SJCRH30 (cell line): ENCODE measurements around the gene VPREB1. TPM values are rescaled to one million over a fixed set of nuclear protein-coding genes. Genes with fewer than 3 reads are reported as not detected.

Source experiments
- DNase-seq, 2 experiments: peaks; one replicate each; pipeline ENCODE4 v3.0.0-alpha.2; 2015 to 2020
- H3K27ac ChIP-seq: fragments of 250-450 bp; sonication (Bioruptor Pico); 2 replicates; pipeline ENCODE4 v1.5.1; 2020; ENCODE audit warnings: mild to moderate bottlenecking, moderate library complexity
- H3K27me3 ChIP-seq: fragments of 250-450 bp; sonication (Bioruptor Pico); 2 replicates; pipeline ENCODE4 v1.5.1; 2020; ENCODE audit warnings: mild to moderate bottlenecking, moderate library complexity
- H3K36me3 ChIP-seq: fragments of 250-450 bp; sonication (Bioruptor Pico); 2 replicates; pipeline ENCODE4 v1.5.1; 2020; ENCODE audit warnings: mild to moderate bottlenecking, moderate library complexity
- H3K4me1 ChIP-seq: fragments of 250-450 bp; sonication (Bioruptor Pico); 2 replicates; pipeline ENCODE4 v1.5.1; 2020; ENCODE audit warnings: mild to moderate bottlenecking, moderate library complexity
- H3K4me3 ChIP-seq: fragments of 250-450 bp; sonication (Bioruptor Pico); 2 replicates; pipeline ENCODE4 v1.5.1; 2020; ENCODE audit warnings: mild to moderate bottlenecking, moderate library complexity
- H3K9me3 ChIP-seq: fragments of 250-450 bp; sonication (Bioruptor Pico); replicated peaks from 2 replicates; pipeline ENCODE4 v1.5.1; 2020; ENCODE audit warnings: mild to moderate bottlenecking, moderate library complexity
- total RNA-seq: library from RNA; depleted of rRNA; stranded (reverse); fragments of >200 nt; shearing (Covaris generic); gene quantifications from 2 replicates; pipeline ENCODE4 v1.2.3, GENCODE V29; 2014; rRNA removed

VPREB1 gene, protein sequence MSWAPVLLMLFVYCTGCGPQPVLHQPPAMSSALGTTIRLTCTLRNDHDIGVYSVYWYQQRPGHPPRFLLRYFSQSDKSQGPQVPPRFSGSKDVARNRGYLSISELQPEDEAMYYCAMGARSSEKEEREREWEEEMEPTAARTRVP
- not detected in 2 replicates for total RNA-seq

DNA sequence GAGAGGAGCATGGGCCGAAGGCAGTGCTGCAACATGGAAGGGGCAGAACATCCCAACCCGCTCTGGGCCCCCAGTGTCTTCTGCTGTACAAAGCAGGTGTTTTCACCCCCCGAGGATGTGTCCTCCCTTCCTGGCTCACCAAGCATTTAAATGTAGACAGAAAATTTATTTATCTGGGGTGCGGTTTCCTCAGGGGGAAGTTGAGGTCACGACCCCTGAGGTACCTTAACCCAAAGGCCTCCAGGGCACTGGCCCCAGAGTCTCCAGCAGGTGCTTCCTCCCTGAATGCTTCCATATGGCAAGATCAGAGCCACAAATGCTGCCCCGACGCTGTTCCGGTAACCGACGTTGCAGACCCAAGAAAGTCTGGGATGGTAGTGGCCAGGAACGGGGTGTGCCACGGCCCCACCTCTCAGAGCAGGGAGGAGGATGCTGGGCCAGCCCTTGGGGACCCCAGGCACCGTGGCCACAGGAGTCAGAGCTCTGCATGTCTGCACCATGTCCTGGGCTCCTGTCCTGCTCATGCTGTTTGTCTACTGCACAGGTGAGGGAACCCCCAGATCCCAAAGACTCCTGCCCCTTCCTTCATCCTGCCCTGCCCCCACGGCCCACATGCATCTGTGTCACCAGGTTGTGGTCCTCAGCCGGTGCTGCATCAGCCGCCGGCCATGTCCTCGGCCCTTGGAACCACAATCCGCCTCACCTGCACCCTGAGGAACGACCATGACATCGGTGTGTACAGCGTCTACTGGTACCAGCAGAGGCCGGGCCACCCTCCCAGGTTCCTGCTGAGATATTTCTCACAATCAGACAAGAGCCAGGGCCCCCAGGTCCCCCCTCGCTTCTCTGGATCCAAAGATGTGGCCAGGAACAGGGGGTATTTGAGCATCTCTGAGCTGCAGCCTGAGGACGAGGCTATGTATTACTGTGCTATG, at the start of gene VPREB1:
Gene VPREB1, plus strand, starts transcription at position 471 of the 935 bp plus-strand sequence. Its CDS starts 28 bp downstream, at position 499.
- Histone ChIP-seq H3K4me1 (peaks cover 29% of the 10 kb centered on the region), H3K36me3 (no peaks in the 10 kb centered on the region), H3K27me3 (peaks cover 4% of the 10 kb centered on the region; the same call in 1 of the 2 replicates), H3K27ac (no peak within 1 kb of the TSS), H3K9me3 (no peaks in the 10 kb centered on the region), H3K4me3 (no peak within 1 kb of the TSS)
- DNase-seq = no peak

- DNase-seq = no peak
- Histone ChIP-seq H3K27ac (no peak overlapping the region), H3K36me3 (no peaks in the 10 kb centered on the region), H3K4me3 (no peak overlapping the region), H3K9me3 (0 out of 2 replicates have a peak, but pooled peaks cover 3% of the 10 kb centered on the region), H3K4me1 (no peaks in the 10 kb centered on the region), H3K27me3 (no peaks in the 10 kb centered on the region; the same call in 1 of the 2 replicates)
Observed at GRCh38 chr22:22194931-22195264, 49.7 kb upstream of the VPREB1 start.

GRCh38 chr22:22195265-22196017, 49.1 kb upstream of the VPREB1 start:
- H3K9me3 ChIP-seq = 0 out of 2 replicates have a peak, but pooled peaks cover 3% of the 10 kb centered on the region
- DNase-seq = peak; percentile 62 to 79
- H3K36me3 ChIP-seq = no peaks in the 10 kb centered on the region
- H3K4me3 ChIP-seq = no peak overlapping the region
- no peaks in the 10 kb centered on the region for H3K4me1 ChIP-seq
- H3K27me3 ChIP-seq = no peaks in the 10 kb centered on the region; the same call in 1 of the 2 replicates
- H3K27ac ChIP-seq = no peak overlapping the region

DNA sequence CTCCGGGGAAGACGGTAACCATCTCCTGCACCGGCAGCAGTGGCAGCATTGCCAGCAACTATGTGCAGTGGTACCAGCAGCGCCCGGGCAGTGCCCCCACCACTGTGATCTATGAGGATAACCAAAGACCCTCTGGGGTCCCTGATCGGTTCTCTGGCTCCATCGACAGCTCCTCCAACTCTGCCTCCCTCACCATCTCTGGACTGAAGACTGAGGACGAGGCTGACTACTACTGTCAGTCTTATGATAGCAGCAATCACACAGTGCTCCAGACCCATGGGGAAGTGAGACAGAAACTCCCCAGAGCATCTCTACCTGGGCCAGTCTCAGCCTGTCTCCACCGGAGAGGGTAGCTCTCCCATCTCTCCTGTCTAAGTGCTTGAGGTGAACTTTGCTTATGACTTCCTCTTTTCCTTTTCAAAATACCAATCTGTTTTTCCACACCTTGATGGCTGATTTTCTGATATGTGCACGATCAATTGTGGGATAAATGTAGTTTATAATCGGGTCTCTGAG, 48.5 kb upstream of the VPREB1 start:
- DNase-seq = no peak
- Histone ChIP-seq H3K36me3 (no peaks in the 10 kb centered on the region), H3K9me3 (0 out of 2 replicates have a peak, but pooled peaks cover 3% of the 10 kb centered on the region), H3K27ac (no peak overlapping the region), H3K27me3 (no peaks in the 10 kb centered on the region; the same call in 1 of the 2 replicates), H3K4me1 (no peaks in the 10 kb centered on the region), H3K4me3 (no peak overlapping the region)

- Histone ChIP-seq H3K27me3 (no peaks in the 10 kb centered on the region; the same call in 1 of the 2 replicates), H3K27ac (no peak overlapping the region), H3K9me3 (0 out of 2 replicates have a peak, but pooled peaks cover 3% of the 10 kb centered on the region), H3K4me1 (peaks cover 6% of the 10 kb centered on the region), H3K36me3 (no peaks in the 10 kb centered on the region), H3K4me3 (no peak overlapping the region)
- DNase-seq = no peak
Observed at GRCh38 chr22:22196833-22197477, 47.6 kb upstream of the VPREB1 start.

GRCh38 chr22:22197993-22198402, 46.6 kb upstream of the VPREB1 start:
- H3K27me3 ChIP-seq = no peaks in the 10 kb centered on the region; the same call in 1 of the 2 replicates
- no peak for DNase-seq
- 0 out of 2 replicates have a peak, but pooled peaks cover 3% of the 10 kb centered on the region for H3K9me3 ChIP-seq
- no peak overlapping the region for H3K27ac ChIP-seq
- no peak overlapping the region for H3K4me3 ChIP-seq
- peaks cover 10% of the 10 kb centered on the region for H3K4me1 ChIP-seq
- H3K36me3 ChIP-seq = no peaks in the 10 kb centered on the region

- Histone ChIP-seq H3K4me3 (no peak overlapping the region), H3K36me3 (no peaks in the 10 kb centered on the region), H3K27ac (no peak overlapping the region), H3K9me3 (no peaks in the 10 kb centered on the region), H3K27me3 (no peaks in the 10 kb centered on the region; the same call in 1 of the 2 replicates), H3K4me1 (peaks cover 10% of the 10 kb centered on the region)
- DNase-seq = no peak
Observed at GRCh38 chr22:22198751-22199150, 45.8 kb upstream of the VPREB1 start.

DNA sequence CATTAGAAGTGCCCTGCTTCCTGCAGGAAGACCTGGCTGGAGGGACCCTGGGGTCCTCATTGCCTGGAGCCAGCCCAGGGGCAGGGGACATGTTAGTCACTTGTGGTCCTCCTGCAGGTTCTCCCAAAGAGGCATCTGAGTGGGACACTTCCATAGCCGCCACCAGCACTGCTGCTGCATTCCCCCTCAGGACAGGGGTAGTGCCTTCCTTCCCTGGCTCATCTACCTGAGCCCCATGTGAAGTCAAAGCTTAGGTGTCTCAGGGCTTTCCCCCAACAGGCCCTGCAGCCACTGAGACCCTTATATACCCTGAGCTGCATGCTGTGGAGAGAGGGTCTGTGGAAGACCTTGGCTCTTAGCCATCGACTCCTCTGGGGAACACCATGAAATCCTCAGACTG, 45.0 kb upstream of the VPREB1 start:
- H3K27ac ChIP-seq = no peak overlapping the region
- DNase-seq = no peak
- H3K9me3 ChIP-seq = no peaks in the 10 kb centered on the region
- H3K27me3 ChIP-seq = no peaks in the 10 kb centered on the region; the same call in 1 of the 2 replicates
- peaks cover 10% of the 10 kb centered on the region for H3K4me1 ChIP-seq
- H3K36me3 ChIP-seq = no peaks in the 10 kb centered on the region
- H3K4me3 ChIP-seq = no peak overlapping the region

DNA sequence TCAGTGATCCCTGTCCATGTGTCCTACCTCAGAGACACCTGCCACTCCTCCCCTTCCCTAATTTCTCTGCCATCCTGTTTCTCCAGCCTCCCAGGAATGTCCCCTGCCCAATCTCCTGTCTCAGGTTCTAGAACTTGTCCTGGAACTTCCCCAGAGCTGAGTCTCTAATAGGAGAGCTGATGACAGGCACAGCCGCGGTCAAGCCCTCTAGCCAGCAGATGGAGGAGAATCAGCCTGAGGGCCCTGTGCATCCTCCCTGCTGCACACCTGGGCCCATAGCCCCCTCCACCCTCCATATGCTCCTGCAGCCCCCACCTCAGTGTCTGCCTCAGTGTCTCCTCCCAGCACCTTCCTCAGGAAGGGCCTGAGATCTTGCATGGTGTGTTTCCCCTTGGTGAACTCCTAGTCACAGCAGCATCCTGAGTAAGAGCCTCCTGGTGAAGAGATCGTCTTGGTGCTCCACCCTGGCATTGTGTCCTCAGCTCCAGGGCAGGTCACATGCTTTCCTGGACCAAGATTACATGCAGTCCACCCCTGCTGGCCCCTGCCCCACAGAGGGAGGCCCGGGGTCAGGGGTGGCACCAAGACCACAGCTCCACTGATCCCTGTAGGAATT, 43.9 kb upstream of the VPREB1 start:
- no peak overlapping the region for H3K27ac ChIP-seq
- peaks cover 10% of the 10 kb centered on the region for H3K4me1 ChIP-seq
- H3K36me3 ChIP-seq = no peaks in the 10 kb centered on the region
- no peak overlapping the region for H3K4me3 ChIP-seq
- no peaks in the 10 kb centered on the region; the same call in 1 of the 2 replicates for H3K27me3 ChIP-seq
- H3K9me3 ChIP-seq = no peaks in the 10 kb centered on the region
- DNase-seq = no peak

DNA sequence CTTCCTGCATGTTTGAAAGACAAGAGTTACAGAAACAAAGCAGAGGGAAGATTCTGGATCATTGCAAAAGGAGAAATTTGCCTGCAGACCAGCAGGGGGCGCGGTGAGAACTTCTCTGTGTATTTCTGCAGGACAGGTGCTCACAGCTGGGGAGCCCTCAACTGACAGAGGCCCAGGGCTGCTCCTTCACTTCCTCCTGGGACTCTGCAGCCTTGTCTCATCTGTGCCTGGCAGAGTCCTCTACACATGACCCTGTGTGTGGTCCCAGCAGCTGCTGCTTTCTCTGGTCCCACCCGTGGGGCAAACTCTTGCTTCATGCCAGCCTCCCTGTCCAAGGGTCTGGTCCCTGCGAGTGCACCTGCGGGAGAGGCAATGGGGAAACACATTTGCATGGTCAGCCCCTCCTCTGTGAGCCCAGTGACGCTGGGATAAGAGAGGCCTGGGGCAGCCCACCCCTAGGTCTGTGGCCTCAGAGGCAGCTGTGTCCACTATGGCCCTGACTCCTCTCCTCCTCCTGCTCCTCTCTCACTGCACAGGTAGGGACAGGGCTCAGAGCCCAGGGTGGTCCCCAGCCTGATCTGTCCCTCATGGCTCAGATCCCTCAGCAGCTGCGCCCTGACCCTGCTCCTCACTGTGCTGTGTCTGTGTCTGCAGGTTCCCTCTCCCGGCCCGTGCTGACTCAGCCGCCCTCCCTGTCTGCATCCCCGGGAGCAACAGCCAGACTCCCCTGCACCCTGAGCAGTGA, 43.2 kb upstream of the VPREB1 start:
- Histone ChIP-seq H3K36me3 (no peaks in the 10 kb centered on the region), H3K27me3 (no peaks in the 10 kb centered on the region; the same call in 1 of the 2 replicates), H3K4me3 (no peak overlapping the region), H3K4me1 (peaks cover 10% of the 10 kb centered on the region), H3K27ac (peak overlapping the region; percentile 5; the same call in 1 of the 2 replicates), H3K9me3 (no peaks in the 10 kb centered on the region)
- DNase-seq = peak; percentile 88 to 93

- peaks cover 10% of the 10 kb centered on the region for H3K4me1 ChIP-seq
- H3K4me3 ChIP-seq = no peak overlapping the region
- peak overlapping the region; percentile 5; the same call in 1 of the 2 replicates for H3K27ac ChIP-seq
- no peaks in the 10 kb centered on the region for H3K9me3 ChIP-seq
- H3K36me3 ChIP-seq = no peaks in the 10 kb centered on the region
- no peak for DNase-seq
- no peaks in the 10 kb centered on the region; the same call in 1 of the 2 replicates for H3K27me3 ChIP-seq
Observed at GRCh38 chr22:22201930-22202343, 42.6 kb upstream of the VPREB1 start.

DNA sequence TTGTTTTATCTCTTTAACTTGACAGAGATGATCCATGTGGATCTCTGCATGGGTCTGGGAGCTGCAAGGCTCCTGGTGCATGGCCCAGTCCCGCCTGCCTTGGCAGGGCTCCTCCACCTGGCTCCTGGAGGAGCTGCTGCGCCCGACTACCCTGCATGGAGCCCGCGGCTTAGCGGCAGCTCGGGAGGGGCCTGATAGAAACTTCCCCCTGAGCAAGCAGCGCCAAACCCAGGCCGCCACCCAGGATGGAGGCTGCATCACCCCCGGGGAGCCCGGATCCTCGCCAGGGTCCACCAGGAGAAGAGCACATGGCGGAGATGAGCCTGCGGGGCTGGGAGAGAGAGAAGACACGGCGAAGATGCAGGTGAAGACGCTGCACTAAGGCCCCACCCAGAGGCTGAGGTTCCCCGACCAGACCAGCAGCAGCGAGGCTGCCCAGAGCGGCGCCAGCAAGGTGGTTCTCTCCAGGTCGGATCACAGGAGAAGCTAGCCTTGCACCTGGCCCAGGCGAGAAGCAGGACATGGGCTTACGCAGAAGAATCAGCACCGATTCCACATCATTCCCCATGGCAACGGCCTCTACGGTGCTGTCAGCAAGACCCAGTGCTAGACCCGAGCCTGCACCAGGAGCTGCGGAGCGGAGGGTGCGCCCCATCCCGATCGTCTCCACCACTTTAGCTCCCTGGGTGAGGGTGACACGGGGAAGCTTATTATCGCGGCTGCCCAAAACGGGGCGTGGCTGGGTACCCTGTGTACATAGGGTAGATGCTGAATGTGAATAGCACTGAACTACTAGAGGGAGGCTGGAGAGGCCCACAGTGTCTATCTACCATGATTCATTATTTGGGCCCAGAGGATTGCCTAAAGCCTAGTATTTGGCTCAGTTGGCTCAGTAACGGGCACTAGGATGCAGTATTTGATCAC, 41.3 kb upstream of the VPREB1 start:
- Histone ChIP-seq H3K27ac (no peak overlapping the region), H3K9me3 (no peaks in the 10 kb centered on the region), H3K4me1 (peaks cover 10% of the 10 kb centered on the region), H3K4me3 (no peak overlapping the region), H3K27me3 (no peaks in the 10 kb centered on the region; the same call in 1 of the 2 replicates), H3K36me3 (no peaks in the 10 kb centered on the region)
- DNase-seq = no peak
